IPS-NIHi11 (cell line): Measurements from ENCODE around the gene MAST3.
A peak's percentile ranks its signal among the peaks of the same experiment; 100 is the strongest.
"Not testable (repeated sequence)": the region's sequence is repeated elsewhere in the genome, so short reads cannot be mapped to it uniquely, and the experiment has no call there.

Experiments used
- DNase-seq: peaks from one replicate; pipeline ENCODE4 v3.0.0; 2012; ENCODE audit warnings: mixed read lengths, low spot score

The MAST3 gene

GRCh38 chr19:18086590-18087138 is 10.9 kb upstream of the MAST3 start, which contains the start of gene IL12RB1:
TSS of gene IL12RB1 (minus strand) at chr19:18086934. CDS start at chr19:18086823, 111 bp downstream.
- DNase-seq: no peak

GRCh38 chr19:18089096-18089541 is 8.5 kb upstream of the MAST3 start:
- not testable (repeated sequence) for DNase-seq

- no peak for DNase-seq
These were observed 7.9 kb upstream of the MAST3 start for GRCh38 chr19:18089726-18090125.

- DNase-seq: no peak
These were observed 6.9 kb upstream of the MAST3 start for GRCh38 chr19:18090545-18091216.

- DNase-seq: no peak
These were observed 6.4 kb upstream of the MAST3 start for GRCh38 chr19:18091217-18091608.

GRCh38 chr19:18093439-18094161 is 4.0 kb upstream of the MAST3 start:
- DNase-seq: peak; percentile 45

- DNase-seq: no peak
These were observed 1.3 kb upstream of the MAST3 start for GRCh38 chr19:18096258-18096657.

GRCh38 chr19:18097993-18098890 is 664 bp downstream of the MAST3 start:
- DNase-seq: no peak

- no peak for DNase-seq
These were observed 1.5 kb downstream of the MAST3 start for GRCh38 chr19:18098891-18099622.

- DNase-seq: no peak
These were observed 2.0 kb downstream of the MAST3 start for GRCh38 chr19:18099623-18099995.

GRCh38 chr19:18100710-18101109 is 3.1 kb downstream of the MAST3 start:
- peak; percentile 86 for DNase-seq

GRCh38 chr19:18101268-18101667 is 3.7 kb downstream of the MAST3 start:
- DNase-seq: no peak

- DNase-seq: no peak
These were observed 5.5 kb downstream of the MAST3 start for GRCh38 chr19:18102916-18103542.

- DNase-seq: no peak
These were observed 7.2 kb downstream of the MAST3 start for GRCh38 chr19:18104793-18105131.

GRCh38 chr19:18105259-18105658 is 7.7 kb downstream of the MAST3 start:
- not testable (repeated sequence) for DNase-seq

GRCh38 chr19:18107235-18107634 is 9.7 kb downstream of the MAST3 start:
- DNase-seq: no peak

- no peak for DNase-seq
These were observed 11.3 kb downstream of the MAST3 start for GRCh38 chr19:18108897-18109296.

- no peak for DNase-seq
These were observed 11.8 kb downstream of the MAST3 start for GRCh38 chr19:18109341-18109732.

- peak; percentile 74 for DNase-seq
These were observed 12.4 kb downstream of the MAST3 start for GRCh38 chr19:18109733-18110608.

GRCh38 chr19:18110609-18111232 is 13.1 kb downstream of the MAST3 start:
- no peak for DNase-seq
